Smooth muscle cell of the brain vasculature (primary cell): Measurements from ENCODE around the gene CNOT6.
"Not testable (repeated sequence)": the region's sequence is repeated elsewhere in the genome, so short reads cannot be mapped to it uniquely, and the experiment has no call there.

Source experiments
- DNase-seq: peaks from one replicate; pipeline ENCODE4 v3.0.0-alpha.2; 2012; ENCODE audit warnings: low read depth, low spot score

Gene CNOT6

GRCh38 chr5:180494060-180494509 lies at the start of gene CNOT6:
TSS of gene CNOT6 (plus strand) at chr5:180494379. CDS start at chr5:180529277, 34,898 bp downstream.
- DNase-seq: peak; percentile 86

DNA sequence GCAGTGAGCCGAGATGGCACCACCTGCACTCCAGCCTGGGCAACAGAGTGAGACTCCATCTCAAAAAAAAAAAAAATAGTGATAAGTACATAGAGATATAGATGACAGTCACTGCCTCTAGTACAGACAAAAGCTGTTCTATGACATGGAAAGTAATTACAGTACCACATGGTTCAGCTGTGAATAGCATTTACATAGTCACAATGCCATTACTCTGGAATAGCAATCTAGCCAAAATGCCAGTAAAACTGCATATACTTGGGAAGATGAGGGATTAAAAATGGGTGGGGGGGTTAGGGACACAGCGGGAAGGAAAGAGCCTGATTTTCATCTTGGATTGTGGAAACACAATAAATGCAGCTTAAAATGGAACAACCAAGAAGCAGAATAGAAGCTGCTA lies 39.4 kb upstream of the CNOT6 start:
- no peak for DNase-seq

GRCh38 chr5:180455872-180456271 lies 38.3 kb upstream of the CNOT6 start:
- no peak for DNase-seq

DNA sequence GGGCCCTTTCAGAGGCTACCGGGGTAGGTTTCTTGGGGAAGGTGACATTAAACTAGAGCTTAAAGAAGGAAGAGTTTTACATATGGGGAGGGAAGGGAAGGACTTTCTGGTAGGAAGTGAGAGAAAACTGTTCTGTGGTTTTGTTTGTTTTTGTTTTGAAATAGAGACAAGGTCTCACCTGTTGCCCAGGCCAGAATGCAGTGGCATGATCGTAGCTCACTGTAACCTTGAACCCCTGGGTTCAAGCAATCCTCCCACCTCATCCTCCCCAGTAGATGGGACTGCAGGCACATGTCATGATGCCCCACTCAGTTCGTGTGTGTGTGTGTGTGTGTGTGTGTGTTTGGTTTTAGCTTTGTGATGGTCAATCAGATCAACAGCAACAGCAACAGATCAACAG lies 37.4 kb upstream of the CNOT6 start:
- no peak for DNase-seq

DNA sequence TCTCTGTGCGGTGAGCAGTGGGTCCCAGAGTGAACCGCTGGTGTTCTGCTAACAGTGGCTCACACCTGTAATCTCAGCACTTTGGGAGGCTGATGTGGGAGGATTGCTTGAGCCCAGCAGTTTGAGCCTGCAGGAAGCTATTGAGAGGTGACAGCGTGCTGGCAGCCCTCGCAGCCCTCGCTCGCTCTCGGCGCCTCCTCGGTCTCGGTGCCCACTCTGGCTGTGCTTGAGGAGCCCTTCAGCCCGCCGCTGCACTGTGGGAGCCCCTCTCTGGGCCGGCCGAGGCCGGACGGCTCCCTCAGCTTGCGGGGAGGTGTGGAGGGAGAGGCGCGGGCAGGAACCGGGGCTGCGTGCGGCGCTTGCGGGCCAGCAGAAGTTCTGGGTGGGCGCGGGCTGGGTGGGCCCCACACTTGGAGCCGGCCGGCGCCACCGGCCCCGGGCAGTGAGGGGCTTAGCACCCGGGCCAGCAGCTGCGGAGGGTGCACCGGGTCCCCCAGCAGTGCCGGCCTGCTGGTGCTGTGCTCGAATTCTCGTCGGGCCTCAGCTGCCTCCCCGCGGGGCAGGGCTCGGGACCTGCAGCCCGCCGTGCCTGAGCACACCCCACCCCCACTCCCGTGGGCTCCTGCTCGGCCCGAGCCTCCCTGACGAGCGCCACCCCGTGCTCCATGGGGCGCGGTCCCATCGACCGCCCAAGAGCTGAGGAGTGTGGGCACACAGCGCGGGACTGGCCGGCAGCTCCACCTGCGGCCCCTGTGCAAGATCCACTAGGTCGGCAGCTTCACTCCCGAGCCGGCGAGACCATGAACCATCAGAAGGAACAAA lies 35.1 kb upstream of the CNOT6 start:
- not testable (repeated sequence) for DNase-seq

GRCh38 chr5:180459674-180460142 lies 34.5 kb upstream of the CNOT6 start:
- DNase-seq: not testable (repeated sequence)

DNA sequence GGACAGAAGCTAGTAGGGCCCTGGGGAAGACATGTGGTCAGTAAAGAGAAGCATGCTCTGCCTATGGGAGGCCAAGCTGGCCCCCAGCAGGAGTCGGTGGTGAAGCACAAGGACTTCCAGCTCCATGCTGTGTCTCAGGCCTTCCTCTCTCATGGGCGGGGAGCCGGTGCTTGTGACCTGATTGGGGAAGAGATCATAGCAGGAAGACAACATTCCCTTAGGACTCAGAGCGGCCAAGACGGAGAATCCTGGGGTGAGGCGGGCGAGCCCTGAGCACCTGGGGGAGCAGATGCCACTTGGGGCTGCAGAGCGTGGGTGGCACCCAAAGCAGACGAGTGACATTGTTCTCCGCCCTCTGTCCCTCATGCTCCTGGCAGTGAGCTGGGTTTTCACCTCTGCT lies 33.3 kb upstream of the CNOT6 start:
- no peak for DNase-seq

DNA sequence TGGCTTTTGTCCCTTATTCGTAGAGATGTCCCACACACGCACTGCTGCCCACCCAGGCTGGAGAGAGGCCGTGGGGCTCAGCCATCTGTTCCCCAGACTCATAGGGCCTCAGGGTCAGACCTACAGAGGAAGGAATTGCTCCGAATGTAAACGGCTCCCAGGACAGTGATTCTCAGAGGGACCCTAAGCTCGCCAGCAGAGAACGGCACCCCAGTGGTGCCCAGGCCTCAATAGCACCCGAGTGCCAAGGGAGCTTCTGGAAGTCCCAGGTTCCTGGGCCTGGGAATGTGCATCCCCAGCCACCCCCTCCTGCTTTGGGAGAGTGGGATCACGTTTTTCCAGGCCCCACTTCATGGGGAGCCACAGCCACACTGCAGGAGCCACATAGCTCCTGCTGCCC lies 32.9 kb upstream of the CNOT6 start:
- no peak for DNase-seq

DNA sequence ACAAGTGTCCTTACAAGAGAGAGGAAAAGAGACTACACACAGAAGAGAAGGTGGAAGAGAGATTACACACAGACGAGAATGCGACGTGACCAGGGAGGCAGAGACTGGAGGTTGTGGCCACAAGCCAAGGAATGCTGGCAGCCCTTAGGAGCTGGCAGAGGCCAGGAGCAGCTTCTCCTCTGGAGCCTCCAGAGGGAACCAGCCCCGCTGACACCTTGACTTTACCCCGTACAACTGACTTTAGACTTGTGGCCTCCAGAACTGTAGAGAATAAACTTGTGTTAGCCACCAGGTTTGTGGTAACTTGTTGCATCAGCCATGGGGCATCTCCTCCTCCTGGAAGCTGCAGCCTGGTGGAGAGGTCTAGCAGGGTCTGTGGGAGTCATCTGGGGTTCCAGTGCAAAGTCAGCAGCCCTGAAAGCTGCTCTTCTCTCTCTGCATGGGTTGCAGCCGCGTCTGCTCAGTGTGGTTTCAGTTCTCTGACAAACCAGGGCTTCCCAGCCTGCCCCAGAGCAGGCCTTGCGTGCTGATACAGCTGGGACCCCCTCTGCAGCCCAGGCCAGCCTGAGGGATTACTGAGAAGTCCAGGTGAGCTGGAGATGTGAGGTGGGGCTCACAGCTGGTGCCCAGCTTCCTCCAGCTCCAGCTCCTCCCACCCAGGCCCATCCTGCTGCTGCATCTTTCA lies 30.8 kb upstream of the CNOT6 start:
- no peak for DNase-seq

DNA sequence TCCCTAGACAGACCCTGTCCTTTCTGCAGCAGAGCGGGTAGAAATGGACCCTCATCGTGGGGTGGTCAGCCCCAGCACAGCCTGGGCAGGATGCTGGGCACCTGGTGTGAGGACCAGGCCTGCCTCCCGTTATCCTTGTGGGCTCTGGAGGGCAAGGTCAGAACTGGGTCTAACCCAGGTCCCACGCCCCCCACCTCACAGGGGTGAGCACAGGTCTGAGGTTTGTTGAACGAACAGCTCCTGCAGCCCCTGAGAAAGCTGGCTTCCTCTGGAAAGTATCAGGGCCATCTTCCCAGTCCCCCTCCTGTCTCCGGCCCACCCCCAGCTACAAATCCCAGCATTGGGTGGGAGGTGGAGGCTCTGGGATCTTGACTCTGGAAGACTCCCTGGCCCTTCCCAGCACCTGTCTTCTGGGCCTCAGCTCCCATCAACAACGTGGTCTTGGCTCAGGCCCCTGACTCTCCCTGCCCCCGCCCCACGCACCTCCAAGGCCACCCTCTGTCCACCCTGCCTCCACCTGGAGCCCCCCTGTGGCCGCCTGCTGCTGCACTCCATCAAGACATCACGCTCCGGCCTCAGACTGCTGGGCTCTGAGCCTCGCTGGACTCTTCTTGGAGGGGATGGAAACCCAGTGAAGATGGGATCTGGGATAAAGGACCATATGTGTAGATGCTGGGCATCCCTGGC lies 30.1 kb upstream of the CNOT6 start:
- no peak for DNase-seq

DNA sequence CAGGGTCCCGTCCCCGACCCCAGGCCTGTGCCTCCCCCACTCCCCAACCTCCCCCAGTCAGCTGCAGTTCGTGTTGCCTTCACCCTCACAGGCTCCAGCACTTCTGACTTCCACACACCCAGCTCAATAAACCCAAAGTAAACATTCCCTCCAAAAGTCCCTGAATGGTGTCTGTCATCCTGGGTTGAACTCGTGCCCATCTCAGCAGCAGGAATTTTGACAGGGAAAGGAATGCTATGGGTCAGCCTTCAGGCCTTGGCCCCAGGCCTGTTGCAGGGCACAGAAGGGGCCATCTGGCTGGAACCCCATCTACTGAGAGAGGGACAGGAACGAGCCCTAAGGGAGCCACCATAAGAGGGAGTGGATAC lies 29.6 kb upstream of the CNOT6 start:
- no peak for DNase-seq

DNA sequence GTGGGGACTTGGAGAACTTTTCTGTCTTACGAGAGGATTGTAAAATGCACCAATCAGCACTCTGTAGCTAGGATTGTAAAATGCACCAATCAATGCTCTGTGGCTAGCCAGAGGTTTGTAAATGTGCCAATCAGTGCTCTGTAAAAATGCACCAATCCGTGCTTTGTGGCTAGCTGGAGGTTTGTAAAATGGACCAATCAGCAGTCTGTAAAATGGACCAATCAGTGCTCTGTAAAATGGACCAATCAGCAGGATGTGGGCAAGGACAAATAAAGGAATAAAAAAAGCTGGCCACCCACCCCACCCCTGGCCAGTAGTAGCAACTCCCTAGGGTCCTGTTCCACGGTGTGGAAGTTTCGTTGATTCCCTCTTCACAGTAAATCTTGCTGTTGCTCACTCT lies 29.1 kb upstream of the CNOT6 start:
- DNase-seq: not testable (repeated sequence)

GRCh38 chr5:180466316-180466715 lies 27.9 kb upstream of the CNOT6 start:
- DNase-seq: no peak

GRCh38 chr5:180467028-180467975 lies 26.9 kb upstream of the CNOT6 start:
- DNase-seq: no peak

DNA sequence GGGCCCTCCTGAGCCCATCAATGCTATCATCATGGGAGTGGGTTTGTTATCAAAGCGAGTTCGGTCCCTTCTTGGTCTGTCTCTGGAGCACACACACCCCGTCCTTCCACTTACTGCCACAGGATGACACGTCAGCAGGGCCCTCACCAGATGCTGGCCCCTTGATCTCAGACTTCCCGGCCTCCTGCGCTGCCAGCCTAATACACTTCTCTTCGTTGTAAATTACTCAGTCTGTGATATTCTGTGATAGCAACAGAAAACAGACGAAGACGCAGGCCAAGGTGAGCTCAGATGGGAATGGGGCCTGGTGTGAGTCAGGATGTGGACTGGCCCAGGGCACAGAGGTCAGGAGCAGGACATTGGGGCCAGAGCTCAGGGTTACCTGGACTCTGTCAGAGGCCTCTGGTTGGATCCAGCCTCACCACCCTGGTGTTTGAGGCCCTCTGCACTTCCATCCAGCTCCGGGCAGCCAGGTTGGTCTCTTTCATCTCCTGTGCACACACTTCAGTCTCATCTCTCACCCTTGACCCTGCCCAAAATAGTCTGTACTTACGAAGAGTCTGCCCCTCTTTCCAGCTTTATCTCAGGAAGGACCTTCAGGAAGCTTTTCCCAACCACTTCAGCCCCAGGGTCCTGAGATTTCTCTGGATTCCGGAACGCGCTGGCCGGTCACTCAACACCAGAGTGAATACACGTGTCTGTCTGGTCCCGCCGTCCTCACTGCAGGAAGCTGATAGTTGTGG lies 26.0 kb upstream of the CNOT6 start:
- no peak for DNase-seq

GRCh38 chr5:180468732-180469585 lies 25.2 kb upstream of the CNOT6 start:
- no peak for DNase-seq

GRCh38 chr5:180469586-180469865 lies 24.7 kb upstream of the CNOT6 start:
- no peak for DNase-seq

DNA sequence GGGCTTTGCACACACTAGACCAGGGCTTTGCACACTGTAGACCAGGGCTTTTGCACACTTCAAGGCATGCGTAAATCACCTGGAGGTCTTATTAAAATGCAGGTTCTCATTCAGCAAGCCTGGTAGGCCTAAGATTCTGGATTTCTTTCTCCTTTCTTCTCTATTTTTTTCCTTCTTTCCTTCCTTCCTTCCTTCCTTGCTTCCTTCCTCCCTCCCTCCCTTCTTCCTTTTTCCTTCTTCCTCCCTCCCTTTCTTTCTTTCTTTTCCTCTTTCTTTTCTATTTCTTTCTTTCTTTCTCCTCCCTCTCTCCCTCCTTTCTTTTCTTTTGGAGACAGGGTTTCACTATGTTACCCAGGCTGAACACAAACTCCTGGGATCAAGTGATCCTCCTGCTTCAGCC lies 24.3 kb upstream of the CNOT6 start:
- no peak for DNase-seq

GRCh38 chr5:180470361-180470760 lies 23.8 kb upstream of the CNOT6 start:
- no peak for DNase-seq
